ENCODE data around the gene SGMS1.
"Not testable (repeated sequence)": the region's sequence is repeated elsewhere in the genome, so short reads cannot be mapped to it uniquely, and the experiment has no call there.

SGMS1 gene

DNA sequence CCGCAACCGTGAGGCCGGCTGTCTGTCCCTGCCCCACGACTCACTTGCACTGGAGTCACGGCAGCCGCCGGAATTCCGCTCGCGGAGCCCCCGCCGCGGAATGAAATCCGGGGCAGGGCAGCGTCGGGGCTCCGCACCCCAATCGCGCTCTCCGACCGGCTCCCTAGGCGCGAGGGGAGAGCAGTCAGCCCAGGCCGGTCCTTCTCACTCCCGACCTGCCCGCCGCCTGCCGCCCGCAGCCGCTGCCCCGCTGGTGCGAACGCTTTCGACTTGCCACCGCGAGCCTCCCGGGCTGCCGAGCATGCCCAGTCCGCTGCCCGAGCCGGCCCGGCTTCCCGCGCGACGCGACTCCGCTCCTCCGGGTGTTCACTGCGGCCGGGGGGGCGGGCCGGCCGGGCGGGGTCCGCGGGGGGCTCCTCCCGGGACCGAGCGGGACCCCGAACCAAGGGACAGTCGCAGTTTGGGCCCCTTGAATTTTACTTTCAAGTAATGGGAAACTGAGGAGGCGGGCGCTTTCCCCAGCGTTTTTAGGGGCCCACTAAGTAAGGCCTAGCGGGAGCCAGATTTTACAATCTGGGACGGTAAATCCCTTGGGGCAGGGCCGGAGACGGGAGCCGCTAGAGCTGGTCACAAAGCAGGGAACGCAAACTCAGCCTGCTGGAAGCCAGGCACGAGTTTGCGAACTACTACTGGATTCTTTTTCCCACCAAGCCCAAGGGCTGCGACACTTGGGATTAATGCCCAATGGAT, at the start of gene SGMS1:
TSS of gene SGMS1 (minus strand) at position 294 of the 750 bp plus-strand sequence. CDS start 279,842 bp downstream, outside the sequence.
- DNase-seq (ENCODE audit: low read depth): peak; percentile 74

DNA sequence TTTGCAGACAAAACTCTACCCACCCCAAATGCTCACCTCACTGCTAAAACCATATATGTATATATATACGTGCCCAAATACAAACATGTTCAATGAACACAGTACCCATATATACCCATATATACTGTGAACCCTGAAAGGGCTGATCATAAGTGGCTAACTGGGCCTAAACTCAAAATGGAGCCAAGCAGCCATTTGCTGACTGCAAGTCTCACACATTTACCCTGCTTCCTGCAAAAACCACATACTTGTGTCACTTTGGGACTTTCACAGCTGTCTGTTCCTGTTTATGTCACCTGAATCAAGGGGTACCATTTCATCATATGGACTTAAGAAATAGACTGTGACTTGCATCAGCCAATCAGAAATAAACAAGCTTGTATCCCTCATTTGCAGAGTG, 48.4 kb upstream of the SGMS1 start:
- not testable (repeated sequence) for DNase-seq (ENCODE audit: low read depth)

DNA sequence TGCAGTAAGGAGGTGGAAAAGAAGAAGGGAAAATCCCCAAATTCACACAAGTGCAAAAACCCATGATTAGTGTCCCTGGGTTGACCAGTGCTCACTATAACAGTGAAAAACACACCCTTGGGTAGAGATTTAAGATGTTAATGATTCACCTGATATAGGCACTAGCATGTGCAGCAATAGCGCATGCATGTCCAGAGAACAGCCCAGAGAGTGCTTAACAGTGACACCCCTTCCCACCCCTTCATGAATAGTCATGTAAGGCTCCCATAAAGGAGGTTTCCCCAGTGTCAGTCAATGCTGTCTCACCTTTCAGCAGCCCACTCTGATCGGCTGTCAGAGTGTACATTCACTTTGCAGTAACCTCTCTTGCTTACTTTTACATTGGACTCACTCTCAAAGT, 47.9 kb upstream of the SGMS1 start:
- DNase-seq (ENCODE audit: low read depth): not testable (repeated sequence)

DNA sequence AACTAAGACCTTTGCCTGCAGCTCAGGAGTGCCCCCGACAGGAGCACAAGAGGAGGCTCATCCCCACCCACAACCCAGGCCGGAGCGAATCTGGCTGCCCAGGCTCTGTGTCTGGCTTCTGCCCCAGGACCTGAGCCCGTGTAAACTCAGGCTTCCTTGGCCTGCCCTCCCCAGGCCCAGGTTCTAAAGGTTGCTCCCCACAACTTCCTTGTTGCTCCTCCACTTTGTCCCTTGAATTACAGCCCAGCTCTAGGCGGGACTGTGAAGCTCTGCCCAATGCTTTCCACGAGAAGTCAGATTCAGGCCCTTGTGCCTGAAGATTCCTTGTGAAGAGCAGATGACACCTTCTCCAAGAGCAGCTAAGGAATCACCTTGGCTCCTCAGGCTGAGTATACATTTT, 46.2 kb upstream of the SGMS1 start:
- not testable (repeated sequence) for DNase-seq (ENCODE audit: low read depth)

DNA sequence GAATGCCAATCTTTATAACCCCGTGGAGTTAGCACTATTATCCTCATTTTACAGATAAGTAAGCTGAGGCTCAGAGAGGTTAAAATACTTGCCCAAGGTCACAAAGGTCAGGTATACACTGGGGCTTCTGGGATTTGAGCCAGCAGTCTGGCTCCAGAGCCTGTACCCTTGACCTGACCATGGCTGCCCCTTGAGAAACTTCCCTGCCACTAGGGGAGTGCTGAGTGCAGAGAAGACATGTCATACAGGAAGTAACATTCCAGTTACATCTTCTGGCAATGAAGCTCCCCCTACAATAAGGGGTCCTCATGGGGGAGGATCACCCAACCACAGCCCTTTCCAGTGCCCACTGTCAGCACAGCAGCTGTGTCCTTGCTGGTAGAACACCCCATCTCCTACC, 43.6 kb upstream of the SGMS1 start:
- DNase-seq (ENCODE audit: low read depth): not testable (repeated sequence)

DNA sequence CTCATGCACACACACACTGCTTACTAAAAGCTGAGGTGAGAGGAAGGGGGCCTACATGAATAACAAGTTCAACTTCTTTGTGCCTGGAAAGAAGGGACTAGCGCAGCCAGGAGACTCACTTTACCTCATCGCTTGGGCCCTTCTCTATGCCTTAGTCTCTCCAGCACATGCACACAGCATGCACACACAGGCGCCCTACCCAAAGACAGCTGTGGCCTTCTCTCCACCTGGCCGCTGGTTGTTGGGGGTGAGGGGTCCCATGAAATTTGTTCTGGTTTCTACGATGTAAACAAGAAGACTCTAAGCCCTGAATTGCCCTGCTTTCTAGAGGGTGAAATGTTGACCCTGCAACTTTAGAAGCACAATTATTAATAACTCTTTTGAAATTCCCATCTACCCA, 38.7 kb upstream of the SGMS1 start:
- not testable (repeated sequence) for DNase-seq (ENCODE audit: low read depth)

DNA sequence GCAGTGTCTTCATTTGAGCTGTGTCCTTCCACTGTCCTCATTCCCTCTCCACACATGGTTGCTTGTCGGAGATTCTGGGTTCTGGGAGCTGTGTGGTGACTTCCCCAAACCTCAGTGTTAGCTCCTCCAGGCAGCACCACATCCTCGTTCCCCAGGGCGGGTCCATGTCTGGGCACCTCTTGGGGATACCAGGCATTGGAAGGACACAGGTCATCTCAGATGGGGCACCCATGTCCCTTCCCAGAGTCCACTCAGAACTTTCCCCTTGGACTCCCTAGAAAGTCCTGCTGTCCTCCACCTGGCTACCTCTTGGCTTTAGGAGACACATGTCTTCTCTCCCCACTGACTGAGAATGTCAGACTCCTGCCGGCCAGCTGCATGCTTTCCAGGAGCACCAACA, 37.8 kb upstream of the SGMS1 start:
- not testable (repeated sequence) for DNase-seq (ENCODE audit: low read depth)

DNA sequence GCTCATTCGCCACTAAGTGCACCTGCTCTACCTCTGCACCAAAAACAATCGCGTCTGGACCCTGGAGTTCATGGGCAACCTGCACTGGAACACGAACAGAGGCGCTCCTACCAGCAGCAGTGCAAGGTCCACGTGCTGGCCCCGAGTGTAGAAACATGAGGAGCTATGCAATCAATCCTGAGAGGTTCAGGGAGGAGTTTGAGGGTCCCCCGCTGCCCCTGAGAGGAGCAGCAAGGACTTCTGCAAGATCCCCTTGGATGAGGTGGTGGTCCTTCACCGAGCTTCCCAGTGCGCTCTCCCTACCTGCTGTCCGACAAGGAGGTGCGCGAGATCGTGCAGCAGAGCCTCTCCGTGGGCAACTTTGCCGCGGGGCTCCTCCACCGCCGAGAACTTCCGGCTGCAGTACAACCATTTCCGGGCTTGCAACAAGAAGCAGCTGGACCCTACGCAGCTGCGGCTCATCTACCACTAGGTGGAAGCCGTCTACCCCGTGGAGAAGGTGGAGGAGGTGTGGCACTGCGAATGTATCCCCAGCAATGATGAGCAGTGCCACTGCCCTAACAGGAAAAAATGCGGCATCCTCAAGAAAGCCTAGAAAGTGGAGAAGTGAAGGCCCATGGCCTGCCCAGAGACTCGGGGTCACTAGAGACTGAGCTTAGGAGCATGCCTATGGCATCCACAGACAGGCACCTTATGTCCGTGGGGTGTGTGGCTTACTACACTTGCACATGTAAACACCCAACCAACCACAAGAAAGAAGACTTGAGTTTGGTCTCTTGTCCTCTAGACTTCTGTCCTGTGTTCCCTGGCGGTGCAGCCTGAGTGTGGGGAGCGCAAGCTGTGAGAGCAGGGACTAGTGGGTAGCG, 36.3 kb upstream of the SGMS1 start:
- not testable (repeated sequence) for DNase-seq (ENCODE audit: low read depth)

DNA sequence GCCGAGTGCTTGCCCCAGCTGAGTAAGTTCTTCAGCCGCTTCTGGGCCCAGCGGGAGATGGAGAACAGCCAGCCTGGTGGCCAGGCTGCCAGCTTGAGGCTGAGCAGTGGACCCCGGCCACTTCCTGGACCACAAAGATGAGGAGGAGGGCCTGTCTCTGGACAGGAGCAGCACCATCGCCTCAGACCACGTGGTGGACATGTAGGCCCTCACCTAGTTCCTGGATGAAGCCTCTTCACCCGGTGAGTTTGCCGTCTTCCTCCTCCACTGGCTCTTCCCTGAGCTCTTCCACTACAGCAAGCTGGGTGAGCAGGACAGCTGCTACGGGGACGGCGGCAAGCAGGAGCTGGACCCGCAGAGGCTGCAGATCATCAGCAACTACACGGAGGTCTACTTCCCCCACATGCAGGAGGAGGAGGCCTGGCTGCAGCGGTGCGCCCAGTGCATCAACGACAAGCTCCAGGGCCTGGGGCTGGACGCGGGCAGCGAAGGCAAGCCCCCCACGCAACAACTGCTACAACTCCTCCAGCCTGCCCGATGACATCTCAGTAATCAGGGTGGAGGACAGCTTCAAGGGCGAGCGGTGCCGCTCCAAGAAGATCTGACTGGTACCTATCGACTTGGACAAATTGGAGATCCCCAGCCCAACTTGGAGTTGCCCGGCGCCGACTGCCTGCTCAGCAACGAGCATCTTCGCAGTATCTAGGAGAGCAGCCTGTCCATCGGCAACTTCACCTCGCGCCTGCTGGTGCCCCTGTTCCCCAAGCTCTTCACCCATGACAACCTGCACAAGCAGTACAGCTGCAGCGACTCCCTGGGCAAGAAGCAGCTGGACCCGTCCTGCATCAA, 35.5 kb upstream of the SGMS1 start:
- not testable (repeated sequence) for DNase-seq (ENCODE audit: low read depth)

DNA sequence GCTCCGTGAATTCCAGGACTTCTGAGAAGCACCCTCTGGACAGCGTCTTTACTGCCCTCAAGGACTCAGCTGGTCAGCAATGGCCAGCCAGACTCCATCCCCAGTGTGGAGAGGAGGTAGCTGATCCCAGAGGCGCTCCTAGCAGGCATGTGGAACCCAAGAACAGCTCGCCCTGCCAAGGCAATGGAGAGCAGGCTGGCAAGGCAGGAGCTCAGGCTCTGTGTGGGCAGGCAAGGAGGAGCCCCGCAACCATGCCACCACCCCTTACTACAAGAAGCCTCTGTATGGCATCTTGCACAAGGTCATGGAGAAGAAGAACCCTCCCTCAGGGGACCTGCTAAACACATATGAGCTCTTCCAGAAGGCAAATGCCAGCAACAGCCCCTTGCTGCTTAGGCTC, 34.4 kb upstream of the SGMS1 start:
- DNase-seq (ENCODE audit: low read depth): no peak

DNA sequence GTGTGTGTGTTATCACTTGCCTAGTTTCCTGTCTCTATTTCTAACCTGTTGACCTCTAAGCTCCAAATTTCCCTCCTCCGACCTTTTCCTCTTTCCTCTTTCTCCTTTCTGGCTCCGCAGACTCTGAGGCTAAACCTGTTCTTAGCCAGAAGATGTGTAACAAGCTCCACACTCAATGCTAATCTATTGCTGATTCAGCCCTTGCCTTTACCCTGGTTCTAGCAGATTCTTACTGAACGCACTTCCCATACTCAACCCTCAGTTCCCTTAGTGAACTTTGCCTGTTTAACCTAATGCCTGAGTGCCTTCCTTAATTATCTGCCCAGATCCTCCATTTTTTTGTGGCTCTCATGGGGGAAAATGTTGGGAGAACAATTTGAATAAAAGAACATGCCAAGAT, 30.0 kb upstream of the SGMS1 start:
- DNase-seq (ENCODE audit: low read depth): no peak

DNA sequence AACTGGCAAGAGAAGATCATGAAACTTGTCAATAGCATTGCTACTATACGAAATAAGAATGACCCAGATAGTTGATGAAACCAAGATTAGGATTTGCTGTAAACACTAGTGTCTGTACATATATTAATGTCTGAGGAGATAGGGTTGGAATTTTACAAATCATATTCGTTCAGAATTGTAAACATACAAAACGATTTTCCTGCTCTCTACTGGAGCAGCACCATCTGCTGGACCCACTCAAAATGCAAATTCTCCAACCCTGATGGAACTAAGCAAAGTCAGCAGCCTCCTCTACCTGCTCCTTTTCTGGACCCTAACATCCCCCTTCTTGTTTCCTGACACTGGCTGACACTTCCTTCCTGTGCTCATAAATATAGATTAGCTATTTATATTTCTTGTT, 29.4 kb upstream of the SGMS1 start:
- no peak for DNase-seq (ENCODE audit: low read depth)

DNA sequence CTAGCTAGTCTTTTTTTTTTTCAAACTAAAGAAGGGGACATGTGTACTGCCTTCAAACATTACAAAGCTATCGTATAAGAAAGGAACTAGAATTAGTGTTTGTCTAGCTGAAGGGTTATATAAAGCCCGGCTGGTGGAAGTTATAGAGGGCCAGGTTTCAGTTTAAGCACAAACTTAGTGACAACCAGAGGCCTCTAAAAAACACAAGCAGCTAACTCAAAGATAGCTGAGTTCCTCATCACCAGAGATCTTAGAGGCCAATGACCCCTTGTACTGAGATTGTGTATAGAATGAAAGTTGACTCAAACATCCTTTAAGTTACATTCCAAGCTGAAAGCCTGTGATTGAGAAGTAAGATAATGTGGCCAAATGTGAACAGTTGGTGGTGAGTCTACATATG, 28.1 kb upstream of the SGMS1 start:
- DNase-seq (ENCODE audit: low read depth): no peak

DNA sequence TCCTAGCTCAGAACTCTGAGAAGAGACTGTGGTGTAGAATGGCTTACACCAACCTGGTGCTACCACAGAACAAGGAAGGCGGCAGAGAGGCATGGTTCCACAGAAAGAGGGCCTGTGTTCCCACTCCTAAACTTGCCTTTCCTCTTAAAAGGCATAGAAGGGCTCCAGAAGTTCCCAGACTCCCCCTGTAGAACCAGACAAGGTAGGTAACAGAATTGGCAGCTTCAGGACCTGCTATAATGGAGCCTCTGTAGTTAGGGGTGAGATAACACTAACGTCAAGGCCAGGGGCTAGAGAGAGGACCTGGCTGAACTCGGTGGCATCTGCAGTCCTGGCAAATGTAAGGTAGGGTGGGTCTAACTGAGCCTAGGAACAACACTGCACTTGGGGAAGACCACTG, 26.7 kb upstream of the SGMS1 start:
- DNase-seq (ENCODE audit: low read depth): no peak

DNA sequence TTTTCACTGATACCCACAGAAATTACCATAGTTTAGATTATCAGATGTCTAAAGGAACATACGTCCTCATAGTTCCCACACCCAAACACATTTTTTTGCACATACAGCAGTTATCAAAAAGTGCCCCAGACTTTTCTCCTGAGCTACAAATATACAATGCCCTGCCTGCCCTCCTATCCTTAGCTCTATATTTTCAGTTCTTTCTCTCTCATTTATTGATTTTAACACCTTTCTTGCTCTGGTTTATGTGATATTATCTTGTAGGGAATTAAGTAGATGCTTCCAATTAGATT, 25.1 kb upstream of the SGMS1 start:
- DNase-seq (ENCODE audit: low read depth): no peak

DNA sequence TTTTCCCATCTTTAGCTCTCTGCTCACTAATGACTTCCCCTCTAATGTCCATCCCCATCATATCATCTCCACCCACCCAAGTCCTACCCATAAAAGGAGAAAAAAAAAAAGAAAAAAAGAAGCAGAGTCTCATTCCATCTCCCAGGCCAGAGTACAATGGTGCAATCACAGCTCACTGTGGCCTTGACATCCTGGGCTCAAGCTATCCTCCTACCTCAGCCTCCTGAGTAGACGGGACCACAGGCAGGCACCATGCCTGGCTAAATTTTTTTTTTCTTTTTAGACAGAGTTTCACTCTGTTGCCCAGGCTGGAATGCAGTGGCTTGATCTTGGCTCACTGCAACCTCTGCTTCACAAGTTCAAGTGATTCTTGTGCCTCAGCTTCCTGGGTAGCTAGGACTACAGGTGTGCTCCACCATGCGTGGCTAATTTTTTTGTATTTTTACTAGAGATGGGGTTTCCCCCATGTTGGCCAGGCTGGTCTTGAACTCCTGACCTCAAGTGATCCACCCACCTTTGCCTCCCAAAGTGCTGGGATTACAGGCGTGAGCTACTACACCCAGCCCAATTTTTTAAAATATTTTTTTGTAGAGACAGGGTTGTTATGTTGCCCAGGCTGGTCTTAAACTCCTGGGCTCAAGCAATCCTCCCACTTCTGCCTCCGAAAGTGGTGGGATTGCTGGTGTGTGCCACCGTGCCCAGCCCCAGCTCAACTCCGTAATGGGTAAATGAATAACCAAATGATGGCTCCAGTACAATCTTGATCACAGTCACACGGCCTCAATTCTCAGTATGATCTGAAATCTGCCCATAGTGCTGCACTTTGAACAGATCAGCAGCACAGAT, 24.6 kb upstream of the SGMS1 start:
- DNase-seq (ENCODE audit: low read depth): no peak

DNA sequence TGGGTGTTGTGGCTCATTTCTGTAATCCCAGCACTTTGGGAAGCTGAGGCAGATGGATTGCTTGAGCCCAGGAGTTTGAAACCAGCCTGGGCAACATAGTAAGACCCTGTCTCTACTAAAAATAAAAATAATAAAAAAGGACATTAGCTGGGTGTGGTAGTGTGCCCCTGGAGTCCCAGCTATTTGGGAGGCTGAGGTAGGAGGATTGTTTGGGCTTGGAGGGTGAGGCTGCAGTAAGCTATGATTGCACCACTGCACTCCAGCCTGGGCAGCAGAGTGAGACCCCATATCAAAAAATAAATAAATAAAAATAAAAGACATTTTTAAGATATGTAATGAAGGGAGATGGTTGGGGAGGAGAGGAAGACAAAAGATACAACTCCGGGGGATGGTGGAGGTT, 23.6 kb upstream of the SGMS1 start:
- not testable (repeated sequence) for DNase-seq (ENCODE audit: low read depth)

DNA sequence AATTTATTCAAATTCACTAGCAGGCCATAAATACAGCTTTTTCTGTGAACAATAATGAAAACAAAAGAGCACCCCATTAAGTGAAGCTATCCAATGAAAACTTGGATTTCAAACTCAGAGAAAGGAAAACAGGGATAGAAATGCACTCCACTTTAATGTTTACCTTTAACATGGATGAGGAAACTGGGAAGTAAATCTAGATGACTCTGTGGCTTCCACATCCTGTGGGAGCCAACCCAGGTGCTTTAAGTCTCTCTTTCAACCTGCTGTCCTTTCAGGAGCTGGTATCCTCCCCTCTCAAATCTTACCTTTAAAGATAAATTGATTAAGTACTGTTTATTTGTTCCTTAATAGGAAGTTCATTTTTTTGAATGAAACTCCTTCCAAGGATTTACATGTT, 21.5 kb upstream of the SGMS1 start:
- DNase-seq (ENCODE audit: low read depth): no peak

DNA sequence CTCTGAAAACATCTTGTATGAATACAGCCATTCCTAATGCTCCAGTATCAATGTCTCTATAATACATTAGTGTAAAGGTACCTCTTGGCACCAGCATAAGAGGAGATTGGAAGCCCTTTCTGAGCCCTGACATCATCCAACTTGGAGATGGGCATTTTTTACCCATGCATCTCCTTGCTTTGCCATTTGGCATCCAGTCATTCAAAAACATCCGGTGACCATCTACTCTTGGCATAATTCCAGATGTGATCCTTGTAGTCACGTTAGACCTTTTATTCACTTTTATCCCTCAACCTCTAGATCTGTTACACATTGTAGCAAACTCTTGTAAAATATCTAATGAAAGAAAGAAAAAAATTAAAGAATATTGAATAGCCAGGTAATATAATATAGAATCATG, 17.9 kb upstream of the SGMS1 start:
- DNase-seq (ENCODE audit: low read depth): no peak

DNA sequence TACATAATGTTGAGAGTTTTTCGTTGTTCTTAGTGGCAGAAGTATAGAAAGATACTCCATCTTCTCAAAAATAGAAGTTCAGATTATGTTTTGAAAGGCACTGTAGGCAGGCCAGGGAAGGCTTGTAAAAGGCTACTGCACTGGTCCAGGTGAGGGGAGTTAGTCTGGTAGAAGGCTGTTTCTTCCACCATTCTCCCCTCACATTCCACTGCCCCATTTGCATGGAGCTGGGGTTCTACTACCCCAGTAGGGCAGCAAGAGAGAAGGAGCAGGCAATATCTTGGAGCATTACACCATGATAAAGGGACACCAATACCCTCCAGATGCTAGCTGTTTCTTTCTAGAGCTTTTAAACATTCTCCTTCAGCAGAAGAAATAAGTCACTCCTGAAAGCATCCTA, 16.5 kb upstream of the SGMS1 start:
- DNase-seq (ENCODE audit: low read depth): no peak

Measured in GM04504 (cell line).